IPS-15b (cell line): ENCODE measurements around the gene INVS.

Experiments used
- H3K27me3 ChIP-seq: one replicate; pipeline ENCODE4 v1.6.1; 2013; ENCODE audit warnings: low read length; ENCODE audit not compliant: control insufficient read depth, insufficient read depth
- H3K36me3 ChIP-seq: one replicate; pipeline ENCODE4 v1.6.1; 2013; ENCODE audit warnings: low read length; ENCODE audit not compliant: control insufficient read depth, insufficient read depth
- H3K4me1 ChIP-seq: one replicate; pipeline ENCODE4 v1.6.1; 2013; ENCODE audit warnings: mild to moderate bottlenecking, low read length; ENCODE audit not compliant: control insufficient read depth, insufficient read depth
- H3K4me3 ChIP-seq: one replicate; pipeline ENCODE4 v1.5.1; 2013; ENCODE audit warnings: low read depth, low read length
- H3K9ac ChIP-seq: one replicate; pipeline ENCODE4 v1.6.1; 2013; ENCODE audit warnings: low read depth, mild to moderate bottlenecking, low read length
- H3K9me3 ChIP-seq: one replicate; pipeline ENCODE4 v1.6.1; 2013; ENCODE audit warnings: mild to moderate bottlenecking, low read length; ENCODE audit not compliant: control insufficient read depth, insufficient read depth

Gene INVS

DNA sequence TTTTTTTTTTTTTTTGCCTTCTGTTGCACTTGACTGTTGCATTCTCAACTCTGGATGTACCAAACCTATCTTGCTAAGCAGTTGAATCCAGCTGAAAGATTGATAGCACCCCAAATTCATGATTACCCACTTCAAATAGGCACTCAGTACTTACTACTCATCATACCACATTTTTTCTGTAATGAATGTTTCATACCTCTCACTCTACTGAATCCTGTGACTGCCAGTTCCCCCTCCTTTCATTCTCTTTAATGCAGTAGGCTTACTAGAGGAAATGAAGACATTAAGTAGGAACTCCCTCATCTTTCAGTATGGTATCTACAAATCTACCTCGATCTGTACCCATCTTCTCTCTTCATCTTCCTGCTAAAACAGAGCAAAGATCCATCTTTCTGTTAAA is 6.8 kb downstream of the INVS start:
- Histone ChIP-seq H3K27me3 (no peaks in the 10 kb centered on the region), H3K4me1 (no peaks in the 10 kb centered on the region), H3K4me3 (no peak overlapping the region), H3K36me3 (no peaks in the 10 kb centered on the region), H3K9ac (no peak overlapping the region), H3K9me3 (no peaks in the 10 kb centered on the region)

DNA sequence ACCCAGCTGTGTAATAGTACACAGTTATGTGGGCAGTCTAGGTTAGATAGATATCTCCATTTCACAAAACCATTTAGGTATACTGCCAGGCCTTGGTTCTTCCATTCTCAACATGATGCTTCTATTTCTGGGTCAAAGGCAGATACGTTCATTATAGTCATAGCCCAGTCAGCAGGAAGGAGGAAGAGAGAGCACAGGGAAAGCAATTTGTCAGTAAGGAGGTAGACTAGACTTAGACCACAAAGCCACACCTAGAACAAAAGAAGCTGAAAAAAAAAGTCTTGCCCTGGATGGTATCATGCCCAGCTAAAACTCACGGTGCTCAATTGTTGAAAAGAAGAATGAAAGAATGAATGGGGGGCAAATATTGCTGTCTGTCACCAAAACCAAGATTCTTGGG is 7.6 kb downstream of the INVS start:
- H3K9me3 ChIP-seq, result no peaks in the 10 kb centered on the region
- H3K4me3 ChIP-seq, result no peak overlapping the region
- H3K4me1 ChIP-seq, result no peaks in the 10 kb centered on the region
- H3K27me3 ChIP-seq, result no peaks in the 10 kb centered on the region
- no peaks in the 10 kb centered on the region for H3K36me3 ChIP-seq
- no peak overlapping the region for H3K9ac ChIP-seq

DNA sequence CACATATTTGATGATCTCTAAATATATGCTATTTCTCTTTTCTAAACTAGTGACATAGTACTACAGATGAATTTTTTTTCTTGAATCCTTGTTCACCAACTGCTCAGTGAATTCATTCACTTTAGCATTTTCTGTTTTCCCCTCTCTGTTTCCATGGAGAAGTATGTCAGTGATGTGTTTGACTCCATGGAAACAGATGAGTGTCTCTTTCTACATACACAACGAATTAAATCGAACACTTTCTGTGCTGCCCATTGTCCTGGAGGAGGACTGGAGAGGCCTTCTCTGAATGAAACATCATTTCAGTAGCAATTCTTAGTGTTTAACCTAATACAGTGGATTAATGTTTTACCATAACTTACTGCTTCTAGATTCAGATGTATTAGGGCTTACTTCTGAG is 9.5 kb downstream of the INVS start:
- no peaks in the 10 kb centered on the region for H3K27me3 ChIP-seq
- peaks cover 5% of the 10 kb centered on the region for H3K4me1 ChIP-seq
- no peak overlapping the region for H3K4me3 ChIP-seq
- no peak overlapping the region for H3K9ac ChIP-seq
- no peaks in the 10 kb centered on the region for H3K36me3 ChIP-seq
- no peaks in the 10 kb centered on the region for H3K9me3 ChIP-seq

DNA sequence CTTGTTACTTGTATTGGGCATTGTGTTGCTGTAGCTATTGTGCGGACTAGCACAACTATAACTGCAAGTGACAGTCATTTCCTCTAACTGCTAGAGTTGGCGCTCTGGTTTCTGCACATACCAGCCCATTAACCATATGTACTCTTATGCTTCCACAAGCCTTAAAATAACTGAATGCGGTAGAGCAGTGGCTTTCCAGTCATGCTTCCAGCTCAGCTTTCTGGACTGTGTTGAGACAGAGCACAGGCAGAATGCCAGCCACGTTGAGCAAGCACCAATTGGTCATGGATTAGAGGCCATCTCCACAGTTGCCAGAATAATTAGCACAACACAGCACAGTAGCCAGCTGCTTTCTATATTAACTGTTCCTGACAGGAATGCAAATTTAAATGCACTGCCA is 12.2 kb downstream of the INVS start:
- peaks cover 5% of the 10 kb centered on the region for H3K4me1 ChIP-seq
- H3K36me3 ChIP-seq, result no peaks in the 10 kb centered on the region
- no peak overlapping the region for H3K9ac ChIP-seq
- H3K4me3 ChIP-seq, result no peak overlapping the region
- H3K9me3 ChIP-seq, result no peaks in the 10 kb centered on the region
- no peaks in the 10 kb centered on the region for H3K27me3 ChIP-seq

DNA sequence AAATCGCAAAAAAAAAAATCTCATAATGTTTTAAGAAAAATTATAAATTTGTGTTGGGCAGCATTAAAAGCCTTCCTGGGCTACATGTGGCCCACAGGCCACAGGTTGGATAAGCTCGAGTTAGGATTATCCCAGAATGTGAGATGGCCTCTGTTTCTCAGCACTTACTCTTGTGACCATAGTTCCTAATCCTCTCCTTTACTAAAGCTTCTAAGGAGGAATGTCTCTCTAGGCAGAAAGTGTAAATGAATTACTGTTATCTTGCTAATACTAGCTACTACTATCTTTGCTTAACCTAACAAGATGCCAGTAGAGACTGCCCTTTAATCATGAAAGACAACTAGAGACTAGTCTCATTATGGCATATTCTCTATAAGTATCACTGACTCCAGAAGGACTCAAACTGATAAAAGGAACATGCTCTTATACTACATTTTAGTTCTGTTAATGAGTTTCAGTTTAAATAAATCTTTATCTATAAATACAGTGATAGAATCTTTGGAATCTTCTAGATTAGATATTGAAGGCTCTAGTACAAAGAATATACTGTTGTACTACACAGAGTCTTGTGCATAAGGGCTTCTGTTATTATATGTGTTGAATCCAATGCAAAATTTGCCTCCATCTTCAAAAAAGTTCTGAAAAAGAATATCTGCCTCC is 13.8 kb downstream of the INVS start:
- H3K9me3 ChIP-seq, result no peaks in the 10 kb centered on the region
- H3K9ac ChIP-seq, result no peak overlapping the region
- H3K27me3 ChIP-seq, result no peaks in the 10 kb centered on the region
- no peak overlapping the region for H3K4me3 ChIP-seq
- H3K36me3 ChIP-seq, result no peaks in the 10 kb centered on the region
- H3K4me1 ChIP-seq, result peaks cover 5% of the 10 kb centered on the region

DNA sequence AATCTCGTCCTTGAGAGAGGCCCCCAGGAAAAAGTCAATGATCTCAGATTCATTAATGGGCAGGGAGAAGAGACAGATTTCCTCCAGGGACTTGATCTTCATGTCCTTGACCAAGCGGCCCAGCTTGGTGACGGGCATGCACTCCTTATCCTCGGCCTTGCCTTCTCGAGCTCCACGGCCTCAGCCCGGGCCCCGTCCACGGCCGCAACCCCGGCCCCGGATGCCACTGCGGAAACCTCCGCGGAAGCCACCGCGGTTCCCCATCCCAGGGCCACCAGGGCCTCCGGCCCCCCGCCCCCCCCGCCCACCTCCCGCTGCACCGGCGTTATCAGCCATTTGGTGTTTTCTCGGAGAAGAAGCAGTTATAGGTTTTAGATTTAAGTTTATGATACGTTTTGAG is 18.3 kb downstream of the INVS start:
- Histone ChIP-seq H3K4me3 (no peak overlapping the region), H3K36me3 (no peaks in the 10 kb centered on the region), H3K9ac (no peak overlapping the region), H3K4me1 (peaks cover 4% of the 10 kb centered on the region), H3K9me3 (no peaks in the 10 kb centered on the region), H3K27me3 (no peaks in the 10 kb centered on the region)

DNA sequence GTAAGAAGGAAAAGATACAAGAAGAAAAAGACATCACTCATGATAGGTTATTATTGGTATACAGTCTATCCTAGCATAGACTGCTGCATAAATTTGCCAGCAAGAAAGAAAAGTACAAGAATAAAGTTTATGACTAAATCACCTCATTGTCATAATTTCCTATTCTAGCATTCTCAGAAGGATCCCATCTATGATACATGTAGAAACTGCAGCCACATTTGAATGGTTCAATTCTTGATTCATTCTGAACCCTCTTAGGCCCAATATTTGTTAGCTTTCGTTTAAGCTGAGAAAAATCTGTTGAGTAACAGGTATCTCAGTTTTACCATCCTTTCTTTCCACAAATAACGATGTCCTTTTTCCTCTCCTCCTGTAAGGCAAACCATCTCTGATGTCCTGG is 21.2 kb downstream of the INVS start:
- H3K4me1 ChIP-seq, result no peaks in the 10 kb centered on the region
- no peaks in the 10 kb centered on the region for H3K36me3 ChIP-seq
- H3K27me3 ChIP-seq, result no peaks in the 10 kb centered on the region
- H3K9me3 ChIP-seq, result no peaks in the 10 kb centered on the region
- no peak overlapping the region for H3K4me3 ChIP-seq
- no peak overlapping the region for H3K9ac ChIP-seq

DNA sequence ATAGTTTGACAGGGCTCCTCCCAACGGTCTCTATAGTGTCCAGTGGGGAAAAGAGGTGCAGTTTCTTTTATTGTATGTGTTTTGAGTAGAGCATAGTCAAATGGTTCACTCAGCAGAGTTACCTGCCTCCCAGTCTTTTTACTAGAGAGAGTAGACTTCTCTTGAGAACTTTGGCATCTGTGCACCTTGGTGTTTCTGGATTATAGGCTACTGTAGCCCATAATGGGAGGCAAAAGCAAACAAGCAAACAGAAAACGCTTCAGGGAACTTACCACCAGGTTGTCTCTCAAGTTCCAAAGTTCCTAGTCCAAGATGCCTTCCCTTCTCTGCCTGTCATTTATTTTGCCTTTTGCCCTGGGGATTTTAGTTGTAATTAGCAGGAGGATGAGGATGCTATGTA is 26.2 kb downstream of the INVS start:
- Histone ChIP-seq H3K4me3 (no peak overlapping the region), H3K27me3 (no peaks in the 10 kb centered on the region), H3K36me3 (no peaks in the 10 kb centered on the region), H3K9ac (no peak overlapping the region), H3K9me3 (no peaks in the 10 kb centered on the region), H3K4me1 (no peaks in the 10 kb centered on the region)

DNA sequence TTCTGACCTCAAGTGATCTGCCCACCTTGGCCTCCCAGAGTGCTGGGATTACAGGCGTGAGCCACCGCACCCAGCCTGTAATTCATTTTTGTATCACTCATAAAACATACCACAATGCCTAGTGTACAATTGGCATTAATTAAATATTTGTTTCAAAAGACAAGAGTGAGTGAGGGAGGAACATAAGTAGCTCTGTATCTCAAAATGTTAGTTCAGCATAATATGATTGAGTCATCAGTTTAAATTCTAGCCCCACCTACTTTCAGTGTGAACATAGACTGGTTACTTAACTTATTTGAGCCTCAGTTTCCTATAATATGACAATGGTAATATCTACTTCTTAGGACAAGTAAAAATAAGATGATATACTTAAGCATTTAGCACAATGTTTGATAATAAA is 26.9 kb downstream of the INVS start:
- H3K4me1 ChIP-seq, result no peaks in the 10 kb centered on the region
- no peaks in the 10 kb centered on the region for H3K36me3 ChIP-seq
- H3K27me3 ChIP-seq, result no peaks in the 10 kb centered on the region
- H3K9me3 ChIP-seq, result no peaks in the 10 kb centered on the region
- no peak overlapping the region for H3K9ac ChIP-seq
- no peak overlapping the region for H3K4me3 ChIP-seq

DNA sequence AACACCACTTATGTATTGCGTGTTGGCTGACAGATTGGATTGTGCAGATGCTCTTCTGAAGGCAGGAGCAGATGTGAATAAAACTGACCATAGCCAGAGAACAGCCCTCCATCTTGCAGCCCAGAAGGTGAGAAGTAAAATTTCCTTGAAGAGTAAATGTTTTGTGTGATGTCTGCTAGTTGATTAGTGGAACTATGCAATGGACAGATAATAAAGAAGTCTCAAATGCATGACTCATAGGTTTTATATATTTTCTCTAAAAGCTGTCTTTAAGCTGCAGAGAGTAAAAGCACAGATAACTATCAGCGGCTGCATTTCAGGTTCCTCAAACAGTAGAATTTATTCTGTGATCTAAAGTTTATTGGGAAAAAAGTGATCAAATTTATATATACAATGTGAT is 27.4 kb downstream of the INVS start:
- no peak overlapping the region for H3K4me3 ChIP-seq
- H3K27me3 ChIP-seq, result no peaks in the 10 kb centered on the region
- no peaks in the 10 kb centered on the region for H3K36me3 ChIP-seq
- H3K9ac ChIP-seq, result no peak overlapping the region
- H3K4me1 ChIP-seq, result no peaks in the 10 kb centered on the region
- H3K9me3 ChIP-seq, result no peaks in the 10 kb centered on the region

DNA sequence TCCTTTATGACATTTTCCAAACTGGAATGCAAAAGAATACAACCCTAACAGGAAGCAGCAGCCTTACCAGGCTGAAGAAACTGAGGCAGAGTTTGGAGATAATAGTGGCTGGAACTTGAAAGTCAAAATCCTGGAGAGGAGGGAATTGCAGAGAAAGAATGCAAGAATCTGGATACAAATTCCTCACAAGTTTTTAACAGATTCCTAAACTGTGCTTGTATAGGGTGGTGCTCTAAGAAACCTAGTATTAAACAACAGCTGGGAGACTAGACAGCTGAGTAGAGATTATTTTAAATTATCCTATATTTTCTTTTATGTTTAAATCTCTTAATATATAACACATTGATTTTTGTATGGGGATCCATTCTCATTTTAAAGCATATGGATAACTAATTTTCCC is 30.7 kb downstream of the INVS start:
- Histone ChIP-seq H3K36me3 (no peaks in the 10 kb centered on the region), H3K4me1 (no peaks in the 10 kb centered on the region)

DNA sequence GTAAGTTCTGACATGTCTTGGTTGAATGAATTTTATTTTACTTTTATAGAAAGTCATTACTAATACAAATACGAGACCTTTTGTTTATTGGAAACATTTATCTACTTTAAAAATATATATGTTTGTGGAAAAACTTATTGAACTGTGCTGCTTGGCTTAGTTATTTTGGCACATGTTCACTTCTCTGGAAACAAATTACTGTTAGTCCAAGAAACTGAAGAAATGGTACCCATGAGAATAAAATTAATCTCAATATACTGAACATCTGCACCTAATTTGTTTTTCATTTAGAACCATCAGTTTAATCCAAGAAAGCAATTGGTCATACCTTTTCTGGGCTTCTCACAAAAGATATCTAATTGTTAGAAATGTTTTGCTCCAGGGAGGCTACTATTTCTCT is 32.2 kb downstream of the INVS start:
- H3K27me3 ChIP-seq, result no peaks in the 10 kb centered on the region
- no peak overlapping the region for H3K9ac ChIP-seq
- no peaks in the 10 kb centered on the region for H3K9me3 ChIP-seq
- H3K4me1 ChIP-seq, result no peaks in the 10 kb centered on the region
- H3K4me3 ChIP-seq, result no peak overlapping the region
- H3K36me3 ChIP-seq, result no peaks in the 10 kb centered on the region

More for the DNA sequence above, 30.7 kb downstream of the INVS start:
- Histone ChIP-seq H3K27me3 (no peaks in the 10 kb centered on the region), H3K4me3 (no peak overlapping the region), H3K9ac (no peak overlapping the region), H3K9me3 (no peaks in the 10 kb centered on the region)
